Pulmonary artery endothelial cell (primary cell): ENCODE results near the gene ZNF423. TPM values are rescaled to one million over a fixed set of nuclear protein-coding genes. Genes with fewer than 3 reads are reported as not detected.

Experiments used
- DNase-seq: peaks from one replicate; pipeline ENCODE4 v3.0.0-alpha.2; 2011; ENCODE audit warnings: low read depth, low spot score
- total RNA-seq: library from RNA; depleted of rRNA; stranded (reverse); fragments of >200 nt; gene quantifications from 2 replicates; pipeline ENCODE4 v1.2.3, GENCODE V29; 2014

The ZNF423 gene
- total RNA-seq, 1 donor from 2014 or later = 0.73 TPM

GRCh38 chr16:49460786-49461470 is 395.0 kb downstream of the ZNF423 start:
- DNase-seq = no peak

GRCh38 chr16:49459953-49460735 is 395.8 kb downstream of the ZNF423 start:
- DNase-seq = no peak

GRCh38 chr16:49458656-49459445 is 397.1 kb downstream of the ZNF423 start:
- DNase-seq = no peak

- no peak for DNase-seq
Measured at GRCh38 chr16:49458243-49458642, 397.7 kb downstream of the ZNF423 start.

GRCh38 chr16:49457196-49457595 is 398.7 kb downstream of the ZNF423 start:
- DNase-seq = no peak

GRCh38 chr16:49456763-49457162 is 399.1 kb downstream of the ZNF423 start:
- no peak for DNase-seq

- DNase-seq = no peak
Measured at GRCh38 chr16:49455991-49456745, 399.7 kb downstream of the ZNF423 start.

GRCh38 chr16:49455181-49455990 is 400.5 kb downstream of the ZNF423 start:
- DNase-seq = no peak

GRCh38 chr16:49454426-49455180 is 401.3 kb downstream of the ZNF423 start:
- DNase-seq = no peak

- no peak for DNase-seq
Measured at GRCh38 chr16:49453983-49454382, 401.9 kb downstream of the ZNF423 start.

GRCh38 chr16:49453021-49453420 is 402.9 kb downstream of the ZNF423 start:
- no peak for DNase-seq

- no peak for DNase-seq
Measured at GRCh38 chr16:49452578-49452977, 403.3 kb downstream of the ZNF423 start.

- no peak for DNase-seq
Measured at GRCh38 chr16:49452108-49452507, 403.8 kb downstream of the ZNF423 start.

GRCh38 chr16:49446805-49447204 is 409.1 kb downstream of the ZNF423 start:
- no peak for DNase-seq

- DNase-seq = no peak
Measured at GRCh38 chr16:49443576-49443975, 412.3 kb downstream of the ZNF423 start.

- DNase-seq = no peak
Measured at GRCh38 chr16:49442805-49443204, 413.1 kb downstream of the ZNF423 start.

GRCh38 chr16:49441366-49441780 is 414.5 kb downstream of the ZNF423 start:
- no peak for DNase-seq

GRCh38 chr16:49440156-49441065 is 415.5 kb downstream of the ZNF423 start:
- no peak for DNase-seq

- DNase-seq = no peak
Measured at GRCh38 chr16:49439676-49440075, 416.2 kb downstream of the ZNF423 start.
